Epithelial cell of esophagus (primary cell): ENCODE data around the gene ARHGEF7.
A peak's percentile ranks its signal among the peaks of the same experiment; 100 is the strongest.

Experiments
- DNase-seq: peaks from one replicate; pipeline ENCODE4 v3.0.0; 2010; ENCODE audit warnings: low read depth
- H3K4me3 ChIP-seq: 2 replicates; pipeline ENCODE4 v1.5.1; 2011; ENCODE audit warnings: mild to moderate bottlenecking, low read length, control low read depth
- TF ChIP-seq, protein P1 (sequence below): IDR thresholded peaks from 2 replicates; pipeline ENCODE4 v1.5.1; 2011; ENCODE audit warnings: low read depth, mild to moderate bottlenecking, low read length, control low read depth, inconsistent platforms; ENCODE audit not compliant: insufficient read depth; ENCODE audit errors: missing control alignments

ARHGEF7 gene

DNA sequence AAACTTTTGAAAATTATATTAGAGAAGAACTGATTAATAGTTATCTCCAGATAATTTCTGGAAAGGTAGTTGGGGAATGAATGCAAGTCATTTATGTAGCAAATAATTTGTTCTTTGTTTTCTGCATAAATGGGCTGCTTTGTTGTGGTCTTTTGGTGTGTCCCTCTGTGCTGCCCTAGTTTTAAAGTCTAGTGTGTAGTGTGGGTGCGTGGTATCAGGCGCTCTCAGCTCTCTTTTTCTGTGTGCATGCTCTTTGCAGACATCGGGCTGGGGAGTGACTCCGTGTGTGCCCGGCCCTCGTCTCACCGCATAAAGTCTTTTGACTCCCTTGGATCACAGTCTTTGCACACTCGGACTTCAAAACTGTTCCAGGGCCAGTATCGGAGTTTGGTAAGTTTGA is 94.5 kb downstream of the ARHGEF7 start:
- no peak overlapping the region for H3K4me3 ChIP-seq
- TF ChIP-seq, protein P1, sequence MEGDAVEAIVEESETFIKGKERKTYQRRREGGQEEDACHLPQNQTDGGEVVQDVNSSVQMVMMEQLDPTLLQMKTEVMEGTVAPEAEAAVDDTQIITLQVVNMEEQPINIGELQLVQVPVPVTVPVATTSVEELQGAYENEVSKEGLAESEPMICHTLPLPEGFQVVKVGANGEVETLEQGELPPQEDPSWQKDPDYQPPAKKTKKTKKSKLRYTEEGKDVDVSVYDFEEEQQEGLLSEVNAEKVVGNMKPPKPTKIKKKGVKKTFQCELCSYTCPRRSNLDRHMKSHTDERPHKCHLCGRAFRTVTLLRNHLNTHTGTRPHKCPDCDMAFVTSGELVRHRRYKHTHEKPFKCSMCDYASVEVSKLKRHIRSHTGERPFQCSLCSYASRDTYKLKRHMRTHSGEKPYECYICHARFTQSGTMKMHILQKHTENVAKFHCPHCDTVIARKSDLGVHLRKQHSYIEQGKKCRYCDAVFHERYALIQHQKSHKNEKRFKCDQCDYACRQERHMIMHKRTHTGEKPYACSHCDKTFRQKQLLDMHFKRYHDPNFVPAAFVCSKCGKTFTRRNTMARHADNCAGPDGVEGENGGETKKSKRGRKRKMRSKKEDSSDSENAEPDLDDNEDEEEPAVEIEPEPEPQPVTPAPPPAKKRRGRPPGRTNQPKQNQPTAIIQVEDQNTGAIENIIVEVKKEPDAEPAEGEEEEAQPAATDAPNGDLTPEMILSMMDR: no peak
- DNase-seq: no peak

DNA sequence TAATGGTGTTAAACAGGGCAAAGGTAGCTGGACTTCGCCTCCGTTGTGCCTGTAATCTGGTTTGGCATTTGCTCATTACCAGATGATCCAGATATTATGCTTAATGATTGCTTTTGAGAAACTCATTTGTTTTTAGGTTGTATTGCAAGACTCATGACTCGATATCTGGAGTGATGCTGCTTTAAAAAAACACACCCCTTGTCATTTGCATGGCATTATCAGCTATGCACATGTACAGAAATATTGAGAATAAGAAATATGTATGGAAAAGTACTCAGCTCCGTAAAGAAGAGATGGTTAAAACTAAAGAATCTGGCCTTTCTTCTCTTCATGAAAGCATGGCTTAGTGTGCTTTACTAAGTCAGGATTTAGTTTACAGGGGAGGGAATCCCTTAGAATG is 95.0 kb downstream of the ARHGEF7 start:
- DNase-seq: no peak
- no peak overlapping the region for H3K4me3 ChIP-seq
- TF ChIP-seq, protein P1: no peak

- no peak overlapping the region for H3K4me3 ChIP-seq
- TF ChIP-seq, protein P1: no peak
- DNase-seq: peak; percentile 39
Observed at GRCh38 chr13:111210544-111211469, 95.7 kb downstream of the ARHGEF7 start.

GRCh38 chr13:111211789-111212516 is 96.8 kb downstream of the ARHGEF7 start:
- H3K4me3 ChIP-seq: no peak overlapping the region
- no peak for DNase-seq
- TF ChIP-seq, protein P1: no peak

- no peak for DNase-seq
- TF ChIP-seq, protein P1: no peak
- no peak overlapping the region for H3K4me3 ChIP-seq
Observed at GRCh38 chr13:111212517-111212873, 97.4 kb downstream of the ARHGEF7 start.

DNA sequence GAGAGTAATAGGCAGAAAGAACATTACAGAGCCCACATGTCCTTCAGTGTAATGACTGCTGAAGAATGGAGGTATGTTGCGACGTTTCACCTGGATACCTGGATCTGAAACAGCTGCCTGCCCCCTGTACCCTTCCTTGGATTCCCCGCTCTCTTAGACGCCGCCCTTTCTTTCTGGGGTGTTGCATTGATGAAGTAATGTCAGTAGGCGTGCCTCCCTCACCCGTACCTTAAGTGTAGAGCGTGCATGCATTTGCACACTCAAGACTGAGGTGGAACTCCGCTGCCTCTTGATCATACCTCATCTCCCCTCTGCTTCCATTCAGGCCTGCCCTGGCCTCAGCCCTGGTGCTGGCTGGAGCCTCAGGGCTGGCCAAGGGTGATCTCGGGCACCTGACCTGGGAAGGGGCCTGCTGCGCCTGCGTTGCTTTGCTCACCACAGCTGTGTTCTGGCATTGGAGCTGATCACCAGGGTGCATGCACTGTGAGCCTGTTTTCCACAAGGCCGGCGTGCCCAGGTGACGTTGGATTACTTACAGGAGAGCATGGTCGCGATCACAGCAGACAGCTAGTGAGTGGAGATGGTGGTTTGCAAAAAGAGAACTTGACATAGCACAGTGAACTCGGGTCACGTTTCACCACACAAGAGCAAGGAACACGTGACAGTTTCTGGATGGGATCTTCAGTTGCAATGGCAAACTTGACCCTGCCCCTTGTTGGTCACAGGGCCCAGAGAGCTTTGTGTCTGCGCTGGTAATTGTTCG is 99.0 kb downstream of the ARHGEF7 start:
- TF ChIP-seq, protein P1: no peak
- no peak for DNase-seq
- H3K4me3 ChIP-seq: no peak overlapping the region
